Activated T-cell treated with anti-CD3 and anti-CD28 coated beads, Interleukin-2, amount 50 U/mL, for 4 hours (primary cell): ENCODE data around the gene GPS1. TPM values are rescaled to one million over a fixed set of nuclear protein-coding genes. Genes with fewer than 3 reads are reported as not detected.

Experiments
- ATAC-seq, 2 donors: fragments of 200-7000 bp; cut with Tn5 transposase; one replicate each; pipeline ENCODE4 v1.10.0; 2021
- DNase-seq: peaks from one replicate; pipeline ENCODE4 v3.0.0-alpha.2; 2020
- H3K27me3 Mint-ChIP-seq: one replicate; pipeline ENCODE4 v1.8.0; 2021; ENCODE audit warnings: low read depth, mixed read lengths
- H3K36me3 Mint-ChIP-seq: one replicate; pipeline ENCODE4 v1.8.0; 2022; ENCODE audit warnings: mixed read lengths; ENCODE audit not compliant: insufficient read depth
- H3K4me1 Mint-ChIP-seq: one replicate; pipeline ENCODE4 v1.8.0; 2021; ENCODE audit warnings: low read depth, mixed read lengths
- H3K4me3 Mint-ChIP-seq: one replicate; pipeline ENCODE4 v1.8.0; 2021; ENCODE audit warnings: mild to moderate bottlenecking, moderate library complexity, mixed read lengths
- H3K9me3 Mint-ChIP-seq: one replicate; pipeline ENCODE4 v1.8.0; 2021; ENCODE audit warnings: mixed read lengths
- total RNA-seq, 3 donors: library from RNA; stranded (reverse); gene quantifications; one replicate each; pipeline ENCODE4 v1.2.1, GENCODE V29; 2021

GPS1 gene
- total RNA-seq, 3 donors from 2014 or later, result 172 to 183 (median 177) TPM

- ATAC-seq (no peak), DNase-seq (no peak)
- Mint-ChIP-seq H3K27me3 (no peaks in the 10 kb centered on the region), H3K4me3 (no peak overlapping the region), H3K4me1 (no peaks in the 10 kb centered on the region), H3K36me3 (peaks cover 2% of the 10 kb centered on the region), H3K9me3 (no peaks in the 10 kb centered on the region)
Measured at GRCh38 chr17:82078433-82078832, 26.7 kb downstream of the GPS1 start.

GRCh38 chr17:82079001-82079677 is 27.4 kb downstream of the GPS1 start:
- no peak for ATAC-seq
- no peaks in the 10 kb centered on the region for H3K27me3 Mint-ChIP-seq

DNA sequence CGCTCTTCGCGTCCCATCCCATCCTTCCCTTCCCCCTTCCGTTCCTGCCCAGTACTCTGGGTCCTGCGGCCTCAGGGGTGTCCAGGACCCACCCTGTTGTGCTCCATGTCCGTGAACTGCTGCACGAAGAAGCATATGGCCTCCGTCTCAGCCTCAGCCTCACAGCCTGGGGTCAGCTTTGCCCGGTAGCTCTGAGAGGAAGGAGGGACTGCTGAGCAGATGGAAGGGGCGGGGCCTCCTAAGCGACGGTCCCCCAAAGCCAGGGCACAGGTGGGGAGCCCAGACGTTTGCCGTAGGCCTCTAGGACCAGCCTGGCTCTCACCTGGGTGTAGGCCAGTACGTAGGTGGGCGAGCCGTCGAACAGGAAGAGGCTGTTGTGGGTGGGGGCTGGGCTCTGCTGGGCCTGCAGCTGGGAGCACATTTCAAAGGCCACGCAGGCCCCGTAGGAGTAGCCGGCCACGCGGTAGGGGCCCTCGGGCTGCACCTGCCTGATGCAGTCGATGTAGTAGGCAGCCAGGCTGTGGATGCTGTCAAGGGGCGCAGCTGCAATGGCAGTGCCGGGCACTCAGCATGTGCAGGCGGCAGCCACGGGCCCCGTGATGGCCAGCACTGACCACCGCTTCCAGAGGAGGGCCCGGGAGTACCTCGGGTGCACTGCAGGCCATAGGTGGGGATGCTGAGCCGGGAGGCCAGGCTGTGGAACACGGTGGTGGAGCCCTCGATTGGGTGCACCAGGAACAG is 28.5 kb downstream of the GPS1 start:
- H3K4me1 Mint-ChIP-seq, result no peaks in the 10 kb centered on the region
- H3K36me3 Mint-ChIP-seq, result peaks cover 2% of the 10 kb centered on the region
- H3K27me3 Mint-ChIP-seq, result no peaks in the 10 kb centered on the region
- DNase-seq (no peak), ATAC-seq (no peak)
- H3K9me3 Mint-ChIP-seq, result no peaks in the 10 kb centered on the region
- H3K4me3 Mint-ChIP-seq, result no peak overlapping the region

More at GRCh38 chr17:82079001-82079677, 27.4 kb downstream of the GPS1 start:
- DNase-seq, result no peak
- H3K9me3 Mint-ChIP-seq, result no peaks in the 10 kb centered on the region
- H3K4me1 Mint-ChIP-seq, result no peaks in the 10 kb centered on the region
- peaks cover 2% of the 10 kb centered on the region for H3K36me3 Mint-ChIP-seq
- no peak overlapping the region for H3K4me3 Mint-ChIP-seq

- H3K36me3 Mint-ChIP-seq, result peaks cover 2% of the 10 kb centered on the region
- H3K9me3 Mint-ChIP-seq, result no peaks in the 10 kb centered on the region
- no peaks in the 10 kb centered on the region for H3K27me3 Mint-ChIP-seq
- no peak overlapping the region for H3K4me3 Mint-ChIP-seq
- H3K4me1 Mint-ChIP-seq, result no peaks in the 10 kb centered on the region
- no peak for DNase-seq
- ATAC-seq, result no peak
Measured at GRCh38 chr17:82080789-82081464, 29.2 kb downstream of the GPS1 start.

GRCh38 chr17:82081546-82081945 is 29.8 kb downstream of the GPS1 start:
- Mint-ChIP-seq H3K9me3 (no peaks in the 10 kb centered on the region), H3K4me3 (no peak overlapping the region), H3K36me3 (peaks cover 2% of the 10 kb centered on the region), H3K27me3 (no peaks in the 10 kb centered on the region), H3K4me1 (no peaks in the 10 kb centered on the region)
- ATAC-seq (no peak), DNase-seq (no peak)

DNA sequence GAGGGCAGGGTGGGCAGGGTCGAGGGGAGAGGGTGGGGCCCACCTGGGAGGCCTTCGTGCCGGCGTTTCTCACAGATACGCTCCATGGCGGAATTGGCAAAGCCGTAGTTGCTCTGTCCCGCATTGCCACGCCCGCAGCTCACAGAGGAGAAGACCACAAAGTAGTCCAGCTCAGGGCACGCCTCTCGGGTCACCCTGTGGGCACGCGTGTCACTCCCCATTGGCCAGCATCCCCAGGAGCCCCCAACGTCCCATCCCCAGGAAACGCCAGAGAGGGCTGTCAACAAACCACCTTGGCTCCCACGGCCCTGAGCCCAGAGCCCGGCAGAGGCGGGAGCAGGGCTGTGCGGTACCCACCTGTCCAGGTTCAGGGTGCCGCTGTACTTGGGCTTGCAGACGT is 30.3 kb downstream of the GPS1 start:
- no peak overlapping the region for H3K4me3 Mint-ChIP-seq
- DNase-seq (no peak), ATAC-seq (no peak)
- no peaks in the 10 kb centered on the region for H3K9me3 Mint-ChIP-seq
- no peaks in the 10 kb centered on the region for H3K27me3 Mint-ChIP-seq
- H3K4me1 Mint-ChIP-seq, result no peaks in the 10 kb centered on the region
- peaks cover 2% of the 10 kb centered on the region for H3K36me3 Mint-ChIP-seq

DNA sequence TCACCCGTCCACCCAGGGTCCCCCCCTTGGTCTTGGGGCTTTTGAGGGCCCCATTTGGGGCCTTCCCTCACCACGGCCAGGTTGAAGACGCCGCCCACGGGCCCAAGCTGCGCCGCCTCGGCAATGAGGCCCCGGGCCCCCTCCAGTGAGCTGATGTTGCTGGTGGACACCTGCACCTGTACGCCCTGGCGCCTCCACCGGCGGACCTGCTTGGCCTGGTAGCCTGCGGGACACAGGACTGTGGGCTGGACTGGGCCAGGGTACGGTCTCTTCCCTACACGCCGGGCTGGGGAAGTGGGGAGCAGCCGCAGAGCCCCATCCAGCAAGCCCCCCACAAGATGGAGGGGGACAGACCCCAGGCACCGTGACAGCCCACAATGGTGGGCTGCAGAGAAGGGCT is 30.8 kb downstream of the GPS1 start:
- Mint-ChIP-seq H3K27me3 (no peaks in the 10 kb centered on the region), H3K4me1 (no peaks in the 10 kb centered on the region), H3K9me3 (no peaks in the 10 kb centered on the region), H3K36me3 (peaks cover 2% of the 10 kb centered on the region), H3K4me3 (no peak overlapping the region)
- DNase-seq (no peak), ATAC-seq (no peak)

- H3K36me3 Mint-ChIP-seq, result peaks cover 2% of the 10 kb centered on the region
- H3K4me1 Mint-ChIP-seq, result no peaks in the 10 kb centered on the region
- DNase-seq, result no peak
- H3K9me3 Mint-ChIP-seq, result no peaks in the 10 kb centered on the region
- H3K4me3 Mint-ChIP-seq, result no peak overlapping the region
- no peaks in the 10 kb centered on the region for H3K27me3 Mint-ChIP-seq
- no peak for ATAC-seq
Measured at GRCh38 chr17:82083009-82083408, 31.3 kb downstream of the GPS1 start.

DNA sequence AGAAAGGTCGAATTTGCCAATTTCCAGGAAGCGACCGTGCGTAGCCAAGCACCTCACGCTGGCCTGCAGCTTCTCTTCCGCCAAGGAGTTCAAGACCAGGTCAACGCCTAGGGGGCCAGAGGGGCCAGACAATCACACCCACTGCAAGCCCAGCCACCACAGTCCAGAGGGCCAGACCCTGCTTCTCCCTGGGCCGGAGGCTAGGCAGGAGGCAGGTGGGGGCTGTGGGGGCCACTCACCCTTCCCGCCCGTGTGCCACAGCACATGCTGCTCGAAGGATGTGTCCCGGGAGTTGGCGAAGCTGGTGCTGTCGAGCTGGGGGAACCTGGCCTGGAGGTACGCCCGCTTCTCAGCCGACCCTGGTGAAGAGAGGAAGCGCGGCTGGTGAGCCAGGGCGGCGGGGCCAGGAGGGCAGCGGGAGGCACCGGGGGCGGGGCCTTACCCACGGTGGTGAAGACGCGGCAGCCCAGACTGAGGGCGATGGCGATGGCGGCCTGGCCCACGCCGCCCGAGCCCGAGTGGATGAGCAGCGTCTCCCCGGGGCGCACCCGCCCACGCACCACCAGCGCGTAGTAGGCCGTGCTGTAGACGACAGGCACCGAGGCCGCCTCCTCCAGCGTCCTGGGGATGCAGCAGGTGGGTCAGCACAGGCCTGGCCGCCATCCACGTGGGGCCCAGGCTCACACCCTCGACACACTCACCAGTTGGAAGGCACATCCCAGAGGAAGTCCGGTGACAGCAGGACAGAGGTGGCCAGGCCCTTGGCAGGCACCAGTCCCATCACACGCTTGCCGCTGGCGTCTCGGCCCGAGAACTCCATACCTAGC is 32.0 kb downstream of the GPS1 start:
- ATAC-seq (no peak), DNase-seq (no peak)
- H3K27me3 Mint-ChIP-seq, result no peaks in the 10 kb centered on the region
- H3K36me3 Mint-ChIP-seq, result no peaks in the 10 kb centered on the region
- H3K4me1 Mint-ChIP-seq, result no peaks in the 10 kb centered on the region
- no peaks in the 10 kb centered on the region for H3K9me3 Mint-ChIP-seq
- no peak overlapping the region for H3K4me3 Mint-ChIP-seq

GRCh38 chr17:82084373-82085030 is 32.8 kb downstream of the GPS1 start:
- H3K4me1 Mint-ChIP-seq, result no peaks in the 10 kb centered on the region
- no peaks in the 10 kb centered on the region for H3K9me3 Mint-ChIP-seq
- DNase-seq (no peak), ATAC-seq (no peak)
- H3K36me3 Mint-ChIP-seq, result no peaks in the 10 kb centered on the region
- no peaks in the 10 kb centered on the region for H3K27me3 Mint-ChIP-seq
- H3K4me3 Mint-ChIP-seq, result no peak overlapping the region

- H3K4me3 Mint-ChIP-seq, result no peak overlapping the region
- H3K9me3 Mint-ChIP-seq, result no peaks in the 10 kb centered on the region
- H3K4me1 Mint-ChIP-seq, result no peaks in the 10 kb centered on the region
- H3K27me3 Mint-ChIP-seq, result no peaks in the 10 kb centered on the region
- no peak for ATAC-seq
- no peak for DNase-seq
- H3K36me3 Mint-ChIP-seq, result no peaks in the 10 kb centered on the region
Measured at GRCh38 chr17:82085031-82085861, 33.5 kb downstream of the GPS1 start.

GRCh38 chr17:82085931-82086764 is 34.5 kb downstream of the GPS1 start:
- H3K4me1 Mint-ChIP-seq, result no peaks in the 10 kb centered on the region
- H3K27me3 Mint-ChIP-seq, result no peaks in the 10 kb centered on the region
- H3K36me3 Mint-ChIP-seq, result no peaks in the 10 kb centered on the region
- H3K4me3 Mint-ChIP-seq, result no peak overlapping the region
- ATAC-seq (no peak), DNase-seq (no peak)
- no peaks in the 10 kb centered on the region for H3K9me3 Mint-ChIP-seq
